ENCODE measurements around the gene PTGER2. TPM values are rescaled to one million over a fixed set of nuclear protein-coding genes. Genes with fewer than 3 reads are reported as not detected.

The PTGER2 gene
- polyA plus RNA-seq, 1 experiment, result 0.43 TPM

- ChIA-PET CTCF (no interaction called here), POLR2A (no interaction called here)
- no peak for DNase-seq (ENCODE audit: low read depth)
- TF ChIP-seq, protein P1, sequence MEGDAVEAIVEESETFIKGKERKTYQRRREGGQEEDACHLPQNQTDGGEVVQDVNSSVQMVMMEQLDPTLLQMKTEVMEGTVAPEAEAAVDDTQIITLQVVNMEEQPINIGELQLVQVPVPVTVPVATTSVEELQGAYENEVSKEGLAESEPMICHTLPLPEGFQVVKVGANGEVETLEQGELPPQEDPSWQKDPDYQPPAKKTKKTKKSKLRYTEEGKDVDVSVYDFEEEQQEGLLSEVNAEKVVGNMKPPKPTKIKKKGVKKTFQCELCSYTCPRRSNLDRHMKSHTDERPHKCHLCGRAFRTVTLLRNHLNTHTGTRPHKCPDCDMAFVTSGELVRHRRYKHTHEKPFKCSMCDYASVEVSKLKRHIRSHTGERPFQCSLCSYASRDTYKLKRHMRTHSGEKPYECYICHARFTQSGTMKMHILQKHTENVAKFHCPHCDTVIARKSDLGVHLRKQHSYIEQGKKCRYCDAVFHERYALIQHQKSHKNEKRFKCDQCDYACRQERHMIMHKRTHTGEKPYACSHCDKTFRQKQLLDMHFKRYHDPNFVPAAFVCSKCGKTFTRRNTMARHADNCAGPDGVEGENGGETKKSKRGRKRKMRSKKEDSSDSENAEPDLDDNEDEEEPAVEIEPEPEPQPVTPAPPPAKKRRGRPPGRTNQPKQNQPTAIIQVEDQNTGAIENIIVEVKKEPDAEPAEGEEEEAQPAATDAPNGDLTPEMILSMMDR (IDR thresholded peaks at IDR 0.05; ENCODE audit: insufficient read depth, low read depth, low read length), result no peak
- H3K4me3 ChIP-seq (ENCODE audit: low read depth, low read length), result no peak overlapping the region
- H3K36me3 ChIP-seq (ENCODE audit: control insufficient read depth, insufficient read depth, low read length), result no peaks in the 10 kb centered on the region
- H3K27me3 ChIP-seq (ENCODE audit: control insufficient read depth, insufficient read depth, low read length), result no peaks in the 10 kb centered on the region
Observed at GRCh38 chr14:52338051-52338681, 24.1 kb downstream of the PTGER2 start.

GRCh38 chr14:52339262-52339661 lies 25.1 kb downstream of the PTGER2 start:
- Histone ChIP-seq H3K36me3 (ENCODE audit: control insufficient read depth, insufficient read depth, low read length) (no peaks in the 10 kb centered on the region), H3K27me3 (ENCODE audit: control insufficient read depth, insufficient read depth, low read length) (no peaks in the 10 kb centered on the region), H3K4me3 (ENCODE audit: low read depth, low read length) (no peak overlapping the region)
- TF ChIP-seq, protein P1 (IDR thresholded peaks at IDR 0.05; ENCODE audit: insufficient read depth, low read depth, low read length), result no peak
- POLR2A ChIA-PET, result no interaction called here
- no peak for DNase-seq (ENCODE audit: low read depth)
- CTCF ChIA-PET, result no interaction called here

DNA sequence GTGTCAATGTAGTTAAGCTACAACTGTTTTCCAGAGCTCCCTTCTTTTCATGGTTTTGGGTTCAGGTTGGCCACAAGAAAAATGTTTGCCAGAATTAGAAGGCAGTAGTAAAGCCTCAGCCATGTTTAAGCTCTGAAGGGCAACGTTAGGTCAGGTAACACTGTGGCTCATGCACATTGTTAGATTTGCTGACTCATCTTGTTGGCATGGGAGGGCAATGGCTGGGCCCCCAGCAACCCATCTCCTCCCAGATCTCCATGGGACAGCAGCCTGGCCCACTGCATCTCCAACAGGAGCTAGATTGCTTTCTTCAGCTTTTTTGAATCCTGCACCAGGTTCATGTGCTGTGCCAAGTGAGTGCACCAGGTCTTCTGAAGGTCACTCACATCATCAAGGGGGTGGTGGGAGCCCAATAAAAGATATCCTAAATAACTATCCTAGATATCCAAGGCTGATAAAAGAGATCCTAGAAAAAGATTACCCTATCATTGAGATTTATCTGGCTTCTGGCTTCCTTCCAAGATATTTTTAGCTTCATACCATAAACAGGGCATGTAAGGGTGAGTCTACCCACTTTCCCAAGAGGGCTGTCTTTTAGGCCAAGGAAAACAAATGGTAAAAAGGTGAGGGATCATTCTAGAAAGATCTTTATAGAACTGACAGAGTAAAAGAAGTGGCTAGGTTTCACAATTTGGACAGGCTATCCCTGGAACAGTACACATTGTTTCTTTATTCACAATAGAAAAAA lies 28.9 kb downstream of the PTGER2 start:
- POLR2A ChIA-PET, result no interaction called here
- CTCF ChIA-PET, result no interaction called here
- Histone ChIP-seq H3K27me3 (ENCODE audit: control insufficient read depth, insufficient read depth, low read length) (no peaks in the 10 kb centered on the region), H3K36me3 (ENCODE audit: control insufficient read depth, insufficient read depth, low read length) (no peaks in the 10 kb centered on the region), H3K4me3 (ENCODE audit: low read depth, low read length) (no peak overlapping the region)
- no peak for DNase-seq (ENCODE audit: low read depth)
- TF ChIP-seq, protein P1 (IDR thresholded peaks at IDR 0.05; ENCODE audit: insufficient read depth, low read depth, low read length), result no peak

DNA sequence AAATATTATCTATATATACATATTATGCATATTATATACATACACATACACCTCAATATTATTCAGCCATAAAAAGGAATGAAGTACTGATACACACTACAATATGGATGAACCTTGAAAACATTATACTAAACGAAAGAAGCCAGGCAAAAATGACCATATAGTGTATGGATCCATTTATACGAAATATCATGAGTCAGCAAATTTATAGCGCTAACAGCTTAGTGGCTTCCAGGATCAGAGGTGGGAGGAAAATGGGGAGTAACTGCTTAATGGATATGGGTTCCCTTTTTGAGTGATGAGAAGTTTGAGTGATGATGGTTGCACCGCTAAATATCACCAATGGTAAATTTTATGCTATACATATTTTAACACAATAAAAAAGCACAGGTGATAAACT lies 32.7 kb downstream of the PTGER2 start:
- TF ChIP-seq, protein P1 (IDR thresholded peaks at IDR 0.05; ENCODE audit: insufficient read depth, low read depth, low read length), result no peak
- Histone ChIP-seq H3K4me3 (ENCODE audit: low read depth, low read length) (no peak overlapping the region), H3K36me3 (ENCODE audit: control insufficient read depth, insufficient read depth, low read length) (no peaks in the 10 kb centered on the region), H3K27me3 (ENCODE audit: control insufficient read depth, insufficient read depth, low read length) (no peaks in the 10 kb centered on the region)
- no peak for DNase-seq (ENCODE audit: low read depth)
- ChIA-PET CTCF (no interaction called here), POLR2A (no interaction called here)

GRCh38 chr14:52348279-52348678 lies 34.2 kb downstream of the PTGER2 start:
- H3K27me3 ChIP-seq (ENCODE audit: control insufficient read depth, insufficient read depth, low read length), result no peaks in the 10 kb centered on the region
- no peak for DNase-seq (ENCODE audit: low read depth)
- H3K36me3 ChIP-seq (ENCODE audit: control insufficient read depth, insufficient read depth, low read length), result no peaks in the 10 kb centered on the region
- no peak overlapping the region for H3K4me3 ChIP-seq (ENCODE audit: low read depth, low read length)
- CTCF ChIA-PET, result no interaction called here
- TF ChIP-seq, protein P1 (IDR thresholded peaks at IDR 0.05; ENCODE audit: insufficient read depth, low read depth, low read length), result no peak
- POLR2A ChIA-PET, result no interaction called here

All from BJ (cell line).